ENCODE data around the gene MRPL1. TPM values are rescaled to one million over a fixed set of nuclear protein-coding genes. Genes with fewer than 3 reads are reported as not detected.

MRPL1 gene
- total RNA-seq, 2 donors from 2014 or later, result 12.2 to 23.4 TPM

- no peaks in the 10 kb centered on the region for H3K36me3 ChIP-seq (replicated peaks in 1 of 2; ENCODE audit: insufficient read depth in 1 of 2, low read depth in 2 of 2)
- DNase-seq (no peak), ATAC-seq (no peak)
- no peak overlapping the region for H3K27ac ChIP-seq
- intact Hi-C loops (cut with DNase I), result no loop called here
- 89 to 97% methylated on average over 3 of the region's 3 CpGs for WGBS, 2 donors
- TF ChIP-seq CTCF (IDR thresholded peaks at IDR 0.05) (no peak), POLR2A (IDR thresholded peaks at IDR 0.05) (no peak)
- no peak overlapping the region for H3K4me3 ChIP-seq
- no peaks in the 10 kb centered on the region for H3K4me1 ChIP-seq
- no peaks in the 10 kb centered on the region for H3K9me3 ChIP-seq
- no peaks in the 10 kb centered on the region for H3K27me3 ChIP-seq
These were observed 50.7 kb downstream of the MRPL1 start for GRCh38 chr4:77913348-77913747.

- Histone ChIP-seq H3K4me1 (no peaks in the 10 kb centered on the region), H3K4me3 (no peak overlapping the region), H3K9me3 (no peaks in the 10 kb centered on the region), H3K27ac (no peak overlapping the region), H3K27me3 (no peaks in the 10 kb centered on the region), H3K36me3 (replicated peaks in 1 of 2; ENCODE audit: insufficient read depth in 1 of 2, low read depth in 2 of 2) (no peaks in the 10 kb centered on the region)
- DNase-seq (no peak), ATAC-seq (no peak)
- 81 to 96% methylated on average over 2 of the region's 2 CpGs for WGBS, 2 donors
- intact Hi-C loops (cut with DNase I), result no loop called here
- TF ChIP-seq POLR2A (IDR thresholded peaks at IDR 0.05) (no peak), CTCF (IDR thresholded peaks at IDR 0.05) (no peak)
These were observed 54.4 kb downstream of the MRPL1 start for GRCh38 chr4:77917075-77917474.

GRCh38 chr4:77917601-77918000, 55.0 kb downstream of the MRPL1 start:
- DNase-seq, result no peak
- Histone ChIP-seq H3K4me3 (no peak overlapping the region), H3K9me3 (no peaks in the 10 kb centered on the region), H3K36me3 (replicated peaks in 1 of 2; ENCODE audit: insufficient read depth in 1 of 2, low read depth in 2 of 2) (no peaks in the 10 kb centered on the region), H3K27me3 (no peaks in the 10 kb centered on the region), H3K4me1 (no peaks in the 10 kb centered on the region), H3K27ac (no peak overlapping the region)
- no peak for ATAC-seq
- WGBS, 2 donors, result 73 to 93% methylated on average over 5 of the region's 5 CpGs
- intact Hi-C loops (cut with DNase I), result no loop called here
- no peak for TF ChIP-seq POLR2A (IDR thresholded peaks at IDR 0.05)
- no peak for TF ChIP-seq CTCF (IDR thresholded peaks at IDR 0.05)

GRCh38 chr4:77920371-77920770, 57.7 kb downstream of the MRPL1 start:
- DNase-seq (no peak), ATAC-seq (no peak)
- no peak for TF ChIP-seq POLR2A (IDR thresholded peaks at IDR 0.05)
- no peak for TF ChIP-seq CTCF (IDR thresholded peaks at IDR 0.05)
- H3K4me3 ChIP-seq, result no peak overlapping the region
- no peaks in the 10 kb centered on the region for H3K9me3 ChIP-seq
- no peak overlapping the region for H3K27ac ChIP-seq
- intact Hi-C loops (cut with DNase I), result no loop called here
- 73 to 85% methylated on average over 3 of the region's 3 CpGs for WGBS, 2 donors
- no peaks in the 10 kb centered on the region for H3K36me3 ChIP-seq (replicated peaks in 1 of 2; ENCODE audit: insufficient read depth in 1 of 2, low read depth in 2 of 2)
- H3K4me1 ChIP-seq, result no peaks in the 10 kb centered on the region
- no peaks in the 10 kb centered on the region for H3K27me3 ChIP-seq

- WGBS, 2 donors, result 71 to 74% methylated on average over 5 of the region's 5 CpGs
- TF ChIP-seq CTCF (IDR thresholded peaks at IDR 0.05) (no peak), POLR2A (IDR thresholded peaks at IDR 0.05) (no peak)
- no peaks in the 10 kb centered on the region for H3K27me3 ChIP-seq
- H3K4me1 ChIP-seq, result no peaks in the 10 kb centered on the region
- H3K4me3 ChIP-seq, result no peak overlapping the region
- no peaks in the 10 kb centered on the region for H3K36me3 ChIP-seq (replicated peaks in 1 of 2; ENCODE audit: insufficient read depth in 1 of 2, low read depth in 2 of 2)
- DNase-seq, result no peak
- ATAC-seq, result no peak
- intact Hi-C loops (cut with DNase I), result no loop called here
- H3K27ac ChIP-seq, result no peak overlapping the region
- H3K9me3 ChIP-seq, result no peaks in the 10 kb centered on the region
These were observed 59.1 kb downstream of the MRPL1 start for GRCh38 chr4:77921701-77922100.

Measured in body of pancreas (tissue), 4 donors.